Kidney epithelial cell (primary cell): Measurements from ENCODE around the gene AGTPBP1. TPM values are rescaled to one million over a fixed set of nuclear protein-coding genes. Genes with fewer than 3 reads are reported as not detected.
"Not testable (repeated sequence)": the region's sequence is repeated elsewhere in the genome, so short reads cannot be mapped to it uniquely, and the experiment has no call there.

ENCODE experiments used
- DNase-seq: peaks from one replicate; pipeline ENCODE4 v3.0.0-alpha.2; 2010; ENCODE audit warnings: low read depth
- H3K27me3 ChIP-seq: 2 replicates; pipeline ENCODE4 v1.6.0; 2011; ENCODE audit warnings: low read length; ENCODE audit not compliant: control insufficient read depth, insufficient read depth
- H3K36me3 ChIP-seq: 2 replicates; pipeline ENCODE4 v1.5.1; 2011; ENCODE audit warnings: low read length; ENCODE audit not compliant: control insufficient read depth, insufficient read depth
- H3K4me3 ChIP-seq: 2 replicates; pipeline ENCODE4 v1.5.1; 2011; ENCODE audit warnings: low read depth, mild to moderate bottlenecking, control low read depth, low read length
- total RNA-seq: library from RNA; depleted of rRNA; stranded (reverse); fragments of >200 nt; gene quantifications from 2 replicates; pipeline ENCODE4 v1.2.3, GENCODE V29; 2015
- TF ChIP-seq, protein P1 (sequence below): IDR thresholded peaks from 2 replicates; pipeline ENCODE4 v1.5.1; 2011; ENCODE audit warnings: mild to moderate bottlenecking, moderate library complexity, low read length, control low read depth, inconsistent platforms; ENCODE audit not compliant: insufficient read depth, poor library complexity, severe bottlenecking

The AGTPBP1 gene
- total RNA-seq, 1 donor from 2014 or later, result 21.8 TPM

DNA sequence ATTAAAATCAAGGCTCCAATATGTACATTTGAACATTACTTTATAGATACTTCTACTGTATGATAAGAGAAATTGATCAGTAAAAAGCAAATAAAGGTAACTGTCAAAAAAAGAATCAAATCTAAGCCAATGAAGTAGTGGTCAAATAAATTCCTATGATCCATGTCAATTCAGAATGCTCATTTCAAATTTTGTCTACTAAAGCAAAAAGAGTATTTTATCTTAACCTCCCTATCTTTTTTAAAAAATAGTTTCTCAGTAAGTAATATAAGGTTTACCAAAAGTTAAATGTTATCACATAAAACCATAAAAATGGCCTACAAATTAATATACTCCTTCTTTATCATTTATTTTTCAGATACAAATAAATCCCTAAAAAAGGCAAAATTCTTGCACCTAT, 165.9 kb downstream of the AGTPBP1 start:
- H3K4me3 ChIP-seq, result no peak overlapping the region
- no peaks in the 10 kb centered on the region for H3K27me3 ChIP-seq
- H3K36me3 ChIP-seq, result no peaks in the 10 kb centered on the region
- TF ChIP-seq, protein P1, sequence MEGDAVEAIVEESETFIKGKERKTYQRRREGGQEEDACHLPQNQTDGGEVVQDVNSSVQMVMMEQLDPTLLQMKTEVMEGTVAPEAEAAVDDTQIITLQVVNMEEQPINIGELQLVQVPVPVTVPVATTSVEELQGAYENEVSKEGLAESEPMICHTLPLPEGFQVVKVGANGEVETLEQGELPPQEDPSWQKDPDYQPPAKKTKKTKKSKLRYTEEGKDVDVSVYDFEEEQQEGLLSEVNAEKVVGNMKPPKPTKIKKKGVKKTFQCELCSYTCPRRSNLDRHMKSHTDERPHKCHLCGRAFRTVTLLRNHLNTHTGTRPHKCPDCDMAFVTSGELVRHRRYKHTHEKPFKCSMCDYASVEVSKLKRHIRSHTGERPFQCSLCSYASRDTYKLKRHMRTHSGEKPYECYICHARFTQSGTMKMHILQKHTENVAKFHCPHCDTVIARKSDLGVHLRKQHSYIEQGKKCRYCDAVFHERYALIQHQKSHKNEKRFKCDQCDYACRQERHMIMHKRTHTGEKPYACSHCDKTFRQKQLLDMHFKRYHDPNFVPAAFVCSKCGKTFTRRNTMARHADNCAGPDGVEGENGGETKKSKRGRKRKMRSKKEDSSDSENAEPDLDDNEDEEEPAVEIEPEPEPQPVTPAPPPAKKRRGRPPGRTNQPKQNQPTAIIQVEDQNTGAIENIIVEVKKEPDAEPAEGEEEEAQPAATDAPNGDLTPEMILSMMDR, result no peak
- no peak for DNase-seq

DNA sequence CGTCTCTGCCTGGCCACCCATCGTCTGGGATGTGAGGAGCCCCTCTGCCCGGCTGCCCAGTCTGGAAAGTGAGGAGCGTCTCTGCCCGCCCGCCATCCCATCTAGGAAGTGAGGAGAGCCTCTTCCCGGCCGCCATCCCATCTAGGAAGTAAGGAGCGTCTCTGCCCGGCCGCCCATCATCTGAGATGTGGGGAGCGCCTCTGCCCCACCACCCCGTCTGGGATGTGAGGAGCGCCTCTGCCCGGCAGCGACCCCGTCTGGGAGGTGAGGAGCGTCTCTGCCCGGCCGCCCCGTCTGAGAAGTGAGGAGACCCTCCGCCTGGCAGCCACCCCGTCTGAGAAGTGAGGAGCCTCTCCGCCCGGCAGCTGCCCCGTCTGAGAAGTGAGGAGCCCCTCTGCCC, 168.2 kb downstream of the AGTPBP1 start:
- DNase-seq, H3K4me3 ChIP-seq, H3K36me3 ChIP-seq, H3K27me3 ChIP-seq: not testable (repeated sequence)

GRCh38 chr9:85572917-85573316, 168.8 kb downstream of the AGTPBP1 start:
- H3K36me3 ChIP-seq, DNase-seq, H3K27me3 ChIP-seq, H3K4me3 ChIP-seq: not testable (repeated sequence)

DNA sequence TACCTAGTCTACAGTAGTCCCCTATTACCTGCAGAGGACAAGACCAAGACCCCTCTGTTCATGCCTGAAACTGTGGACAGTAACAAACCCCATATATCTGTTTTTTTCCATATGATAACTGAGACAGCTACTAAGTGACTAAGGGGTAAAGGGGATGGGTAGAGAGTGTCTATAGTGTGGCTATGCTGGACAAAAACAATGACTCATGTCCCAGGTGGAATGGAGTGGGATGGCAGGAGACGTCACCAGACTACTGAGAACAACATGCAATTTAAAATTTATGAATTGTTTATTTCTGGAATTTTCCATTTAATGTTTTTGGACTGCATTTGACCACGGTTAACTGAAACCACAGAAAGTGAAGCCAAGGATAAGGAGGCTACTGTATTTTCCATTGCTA, 171.8 kb downstream of the AGTPBP1 start:
- H3K27me3 ChIP-seq, result no peaks in the 10 kb centered on the region
- TF ChIP-seq, protein P1, result no peak
- no peak for DNase-seq

GRCh38 chr9:85559526-85559925, 182.2 kb downstream of the AGTPBP1 start:
- Histone ChIP-seq H3K4me3 (no peak overlapping the region), H3K36me3 (no peaks in the 10 kb centered on the region), H3K27me3 (no peaks in the 10 kb centered on the region)
- TF ChIP-seq, protein P1, result no peak
- DNase-seq, result no peak

More for the DNA sequence above, 171.8 kb downstream of the AGTPBP1 start:
- H3K36me3 ChIP-seq, result no peaks in the 10 kb centered on the region
- no peak overlapping the region for H3K4me3 ChIP-seq

- no peak for DNase-seq
- Histone ChIP-seq H3K27me3 (no peaks in the 10 kb centered on the region), H3K36me3 (no peaks in the 10 kb centered on the region), H3K4me3 (no peak overlapping the region)
- TF ChIP-seq, protein P1, result no peak
Measured at GRCh38 chr9:85554349-85554748, 187.4 kb downstream of the AGTPBP1 start.

- no peak for DNase-seq
- Histone ChIP-seq H3K4me3 (no peak overlapping the region), H3K27me3 (no peaks in the 10 kb centered on the region), H3K36me3 (no peaks in the 10 kb centered on the region)
- TF ChIP-seq, protein P1, result no peak
Measured at GRCh38 chr9:85553475-85553874, 188.3 kb downstream of the AGTPBP1 start.
